ENCODE results near the gene DFFB. TPM values are rescaled to one million over a fixed set of nuclear protein-coding genes. Genes with fewer than 3 reads are reported as not detected.

The DFFB gene
- total and polyA plus RNA-seq, 9 of the 15 experiments (the other 6 are each of a cell fraction or from before 2014, with no cell fraction given): 2.3 to 15.8 (median 11.5) TPM

- TF ChIP-seq THRA (IDR thresholded peaks at IDR 0.05): no peak
- no peak for TF ChIP-seq ZNF511 (CRISPR knock-in tag; IDR thresholded peaks at IDR 0.05)
- TF ChIP-seq PTBP1 (IDR thresholded peaks at IDR 0.05; ENCODE audit: low read depth, low read length): no peak
- TF ChIP-seq MAFG (tag; conservative IDR thresholded peaks at IDR 0.05): no peak
- no peak for TF ChIP-seq MAFF (IDR thresholded peaks at IDR 0.05; ENCODE audit: low read length)
- no peak for TF ChIP-seq ZNF507 (tag; conservative IDR thresholded peaks at IDR 0.05)
- TF ChIP-seq ZBTB40 (IDR thresholded peaks at IDR 0.05): peak; percentile 70
- no peak for TF ChIP-seq ZBTB40 (CRISPR knock-in tag; IDR thresholded peaks at IDR 0.05)
- TF ChIP-seq THRB (CRISPR knock-in tag; conservative IDR thresholded peaks at IDR 0.05): peak; percentile 65
- TF ChIP-seq FOXK2 (conservative IDR thresholded peaks at IDR 0.05 in 1 of 2, IDR thresholded peaks at IDR 0.05 in 1 of 2; ENCODE audit: low read depth in 2 of 2): peak; percentile 28 to 79; a peak in 3 of 4 replicates
- TF ChIP-seq HCFC1 (IDR thresholded peaks at IDR 0.05; ENCODE audit: low read depth, low read length): peak; percentile 93
- TF ChIP-seq ZNF436 (CRISPR knock-in tag; IDR thresholded peaks at IDR 0.05): no peak
- TF ChIP-seq KDM4B (IDR thresholded peaks at IDR 0.05; ENCODE audit: borderline replicate concordance in 2 of 2, low read depth in 1 of 2): peak in 1 of 2 experiments; percentile 56; a peak in 2 of 4 replicates
- TF ChIP-seq HDAC3 (IDR thresholded peaks at IDR 0.05; ENCODE audit: borderline replicate concordance, partially characterized antibody): no peak
- no peak for TF ChIP-seq GATAD2B (IDR thresholded peaks at IDR 0.05; ENCODE audit: borderline replicate concordance)
Observed at GRCh38 chr1:3900150-3900968, 43.1 kb downstream of the DFFB start, which contains the start of gene C1orf174 (continued).

Data from K562 (cell line).